H1 (cell line): Measurements from ENCODE around the gene RAB22A. TPM values are rescaled to one million over a fixed set of nuclear protein-coding genes. Genes with fewer than 3 reads are reported as not detected.

Experiments
- CTCF ChIA-PET: fragments of 300-600 bp; sonication (Branson Sonifier 250); formaldehyde crosslinking; loops from one replicate; lab custom pipeline; 2021; ENCODE audit not compliant: partially characterized antibody; lab: Charles Lee
- POLR2A ChIA-PET: fragments of 300-600 bp; sonication (Branson Sonifier 250); formaldehyde crosslinking; loops from one replicate; lab custom pipeline; 2021; ENCODE audit warnings: inconsistent platforms; ENCODE audit not compliant: partially characterized antibody; lab: Charles Lee
- DNase-seq, 2 experiments: peaks; one replicate each; pipeline versions ENCODE4 v3.0.0 to v3.0.0-alpha.2; 2010 to 2022; ENCODE audit warnings: low spot score in 2 of 2, low read depth in 1 of 2, mixed read lengths in 1 of 2
- FAIRE-seq: peaks from 2 replicates; lab custom pipeline; 2011; peaks lifted over from hg19 to GRCh38; lab: Jason Lieb, UNC
- H2AFZ ChIP-seq: 2 replicates; pipeline ENCODE4 v1.8.1; 2012; ENCODE audit warnings: low read length, inconsistent platforms
- H2AK5ac ChIP-seq: 2 replicates; pipeline ENCODE4 v1.6.1; 2013; ENCODE audit warnings: low read depth, low read length
- H2BK120ac ChIP-seq: replicated peaks from 2 replicates; pipeline ENCODE3; 2013; ENCODE audit warnings: low read depth, low read length, inconsistent platforms
- H2BK12ac ChIP-seq: 2 replicates; pipeline ENCODE4 v1.6.1; 2013; ENCODE audit warnings: low read depth, low read length
- H2BK15ac ChIP-seq: 2 replicates; pipeline ENCODE4 v1.6.1; 2013; ENCODE audit warnings: low read length
- H2BK20ac ChIP-seq: 2 replicates; pipeline ENCODE4 v1.6.1; 2013; ENCODE audit warnings: low read length
- H2BK5ac ChIP-seq: 2 replicates; pipeline ENCODE4 v1.6.1; 2013; ENCODE audit warnings: low read depth, low read length
- H3K14ac ChIP-seq: 2 replicates; pipeline ENCODE4 v1.6.1; 2013; ENCODE audit warnings: inconsistent platforms; ENCODE audit not compliant: insufficient read length
- H3K18ac ChIP-seq: 2 replicates; pipeline ENCODE4 v1.6.1; 2013; ENCODE audit warnings: low read length; ENCODE audit errors: extremely low read depth
- H3K23ac ChIP-seq: 2 replicates; pipeline ENCODE4 v1.6.1; 2013; ENCODE audit warnings: inconsistent platforms; ENCODE audit not compliant: insufficient read length
- H3K23me2 ChIP-seq: 2 replicates; pipeline ENCODE4 v1.6.1; 2013; ENCODE audit warnings: low read depth, low read length
- H3K27ac ChIP-seq: 2 replicates; pipeline ENCODE4 v1.6.1; 2011; ENCODE audit warnings: low read depth, low read length, inconsistent platforms
- H3K27me3 ChIP-seq, 4 experiments: replicated peaks in 1 of 4; 1 replicate in 1 of 4; 2 replicates in 3 of 4; pipeline versions ENCODE4 v1.6.1 to v1.8.1; 2011 to 2013; ENCODE audit warnings: low read length in 3 of 4, mild to moderate bottlenecking in 3 of 4, inconsistent platforms in 2 of 4, mixed read lengths in 2 of 4, moderate library complexity in 1 of 4; ENCODE audit not compliant: control insufficient read depth in 3 of 4, insufficient read depth in 3 of 4; ENCODE audit errors: extremely low read depth in 1 of 4
- H3K36me3 ChIP-seq, 4 experiments: 2 replicates each; pipeline versions ENCODE4 v1.6.1 to v1.8.1; 2011 to 2013; ENCODE audit warnings: mild to moderate bottlenecking in 4 of 4, low read length in 3 of 4, moderate library complexity in 2 of 4, control low read depth in 1 of 4, inconsistent platforms in 1 of 4; ENCODE audit not compliant: insufficient read depth in 4 of 4, control insufficient read depth in 2 of 4
- H3K4ac ChIP-seq: replicated peaks from 2 replicates; pipeline ENCODE3; 2013; ENCODE audit warnings: low read length, low read depth, mixed read lengths, inconsistent platforms; ENCODE audit not compliant: insufficient read length
- H3K4me1 ChIP-seq, 4 experiments: replicated peaks in 1 of 4; 1 replicate in 1 of 4; 2 replicates in 3 of 4; pipeline versions ENCODE4 v1.6.1 to v1.8.1; 2011 to 2013; ENCODE audit warnings: low read length in 3 of 4, inconsistent platforms in 2 of 4, mixed read lengths in 1 of 4; ENCODE audit not compliant: insufficient read depth in 4 of 4, control insufficient read depth in 3 of 4
- H3K4me2 ChIP-seq, 2 experiments: 2 replicates each; pipeline versions ENCODE4 v1.6.1 to v1.8.1; 2011 to 2013; ENCODE audit warnings: low read depth in 2 of 2, low read length in 2 of 2, control low read depth in 1 of 2, inconsistent platforms in 1 of 2, mild to moderate bottlenecking in 1 of 2; ENCODE audit not compliant: insufficient read depth in 1 of 2
- H3K4me3 ChIP-seq, 4 experiments: fragments of 200-600, 300-600 bp in 1 of 4; sonication (generic), shearing (Covaris generic), sonication (Bioruptor Twin) in 1 of 4; 2 replicates each; pipeline versions ENCODE4 v1.5.1 to v1.8.1; 2011 to 2016; ENCODE audit warnings: low read length in 4 of 4, low read depth in 3 of 4, control low read depth in 2 of 4, inconsistent platforms in 2 of 4, mild to moderate bottlenecking in 2 of 4, mixed read lengths in 1 of 4, moderate library complexity in 1 of 4; ENCODE audit not compliant: insufficient read depth in 2 of 4; ENCODE audit errors: extremely low read depth in 1 of 4
- H3K56ac ChIP-seq: replicated peaks from 2 replicates; pipeline ENCODE3; 2013; ENCODE audit warnings: low read depth, mild to moderate bottlenecking, mixed read lengths, low read length, inconsistent platforms; ENCODE audit not compliant: insufficient read length
- H3K79me1 ChIP-seq: 2 replicates; pipeline ENCODE4 v1.6.1; 2013; ENCODE audit warnings: low read depth, low read length, control low read depth
- H3K79me2 ChIP-seq, 2 experiments: 2 replicates each; pipeline versions ENCODE4 v1.6.1 to v1.8.1; 2012 to 2013; ENCODE audit warnings: low read length in 2 of 2, mild to moderate bottlenecking in 2 of 2, inconsistent platforms in 1 of 2; ENCODE audit not compliant: insufficient read depth in 2 of 2, control insufficient read depth in 1 of 2
- H3K9ac ChIP-seq, 4 experiments: replicated peaks in 1 of 4; 1 replicate in 1 of 4; 2 replicates in 3 of 4; pipeline versions ENCODE4 v1.6.1 to v1.8.1; 2011 to 2013; ENCODE audit warnings: low read depth in 3 of 4, low read length in 3 of 4, control low read depth in 2 of 4, mild to moderate bottlenecking in 2 of 4, moderate library complexity in 2 of 4, inconsistent platforms in 1 of 4; ENCODE audit errors: extremely low read depth in 1 of 4
- H3K9me3 ChIP-seq, 2 experiments: 2 replicates each; pipeline versions ENCODE4 v1.6.1 to v1.8.1; 2012 to 2013; ENCODE audit warnings: mild to moderate bottlenecking in 2 of 2, moderate library complexity in 2 of 2, control low read depth in 1 of 2, inconsistent platforms in 1 of 2, low read depth in 1 of 2, low read length in 1 of 2, mixed read lengths in 1 of 2; ENCODE audit not compliant: insufficient read depth in 2 of 2
- H4K20me1 ChIP-seq, 2 experiments: replicated peaks in 1 of 2; 2 replicates each; pipeline versions ENCODE3 to v1.8.1; 2011 to 2013; ENCODE audit warnings: inconsistent platforms in 2 of 2, low read length in 2 of 2, mild to moderate bottlenecking in 1 of 2; ENCODE audit not compliant: insufficient read depth in 2 of 2, control insufficient read depth in 1 of 2
- H4K5ac ChIP-seq: 2 replicates; pipeline ENCODE4 v1.6.1; 2013; ENCODE audit warnings: low read length, low read depth, mixed read lengths, inconsistent platforms; ENCODE audit not compliant: insufficient read length
- H4K8ac ChIP-seq: 2 replicates; pipeline ENCODE4 v1.8.0; 2013; ENCODE audit warnings: mild to moderate bottlenecking, moderate library complexity, low read length, inconsistent platforms; ENCODE audit not compliant: insufficient read depth; ENCODE audit errors: extremely low read depth
- H4K91ac ChIP-seq: replicated peaks from 2 replicates; pipeline ENCODE3; 2013; ENCODE audit warnings: low read length, mixed read lengths, inconsistent platforms; ENCODE audit not compliant: insufficient read length
- CHD1 ChIP-seq: IDR thresholded peaks from 2 replicates; pipeline ENCODE4 v1.6.1; 2012; ENCODE audit warnings: low read depth, low read length, improper control_type of control experiment
- EP300 ChIP-seq, 2 experiments: IDR thresholded peaks; 1 replicate in 1 of 2; 2 replicates in 1 of 2; pipeline ENCODE4 v1.6.1; 2011 to 2012; ENCODE audit warnings: low read depth in 2 of 2, low read length in 2 of 2, mild to moderate bottlenecking in 2 of 2, borderline replicate concordance in 1 of 2, inconsistent platforms in 1 of 2, moderate library complexity in 1 of 2
- EZH2 ChIP-seq: fragments of 200-600 bp; sonication (generic); IDR thresholded peaks from 2 replicates; pipeline ENCODE4 v1.7.1; 2012; ENCODE audit warnings: low read depth, mild to moderate bottlenecking, moderate library complexity, low read length, inconsistent platforms; ENCODE audit not compliant: severe bottlenecking
- NANOG ChIP-seq: IDR thresholded peaks from 2 replicates; pipeline ENCODE4 v1.6.1; 2011; ENCODE audit warnings: low read length, low read depth, mild to moderate bottlenecking, inconsistent platforms; ENCODE audit not compliant: insufficient read depth, poor library complexity, severe bottlenecking
- PHF8 ChIP-seq: fragments of 200-600 bp; sonication (generic); conservative IDR thresholded peaks from 2 replicates; pipeline ENCODE4 v1.7.1; 2012; ENCODE audit warnings: low read depth, mild to moderate bottlenecking, inconsistent platforms, low read length, moderate library complexity
- RBBP5 ChIP-seq: IDR thresholded peaks from 2 replicates; pipeline ENCODE4 v1.7.1; 2012; ENCODE audit warnings: low read depth, mild to moderate bottlenecking, inconsistent platforms, low read length, moderate library complexity, borderline replicate concordance
- SP2 ChIP-seq: IDR thresholded peaks from 2 replicates; pipeline ENCODE4 v1.6.1; 2012; ENCODE audit warnings: mild to moderate bottlenecking, low read length, inconsistent platforms
- TAF1 ChIP-seq: IDR thresholded peaks from 2 replicates; pipeline ENCODE4 v1.6.1; 2011; ENCODE audit warnings: mild to moderate bottlenecking, low read depth, low read length
- TCF12 ChIP-seq: IDR thresholded peaks from 2 replicates; pipeline ENCODE4 v1.6.1; 2011; ENCODE audit warnings: low read depth, mild to moderate bottlenecking, low read length
- WGBS, 2 experiments: shearing (Covaris generic) in 1 of 2; methylation state at CpG; one replicate each; pipeline versions ENCODE4 v1.1.6 to v1.1.7; 2013 to 2015; ENCODE audit warnings: low lambda C conversion rate in 2 of 2, mixed read lengths in 2 of 2, inconsistent platforms in 1 of 2, low coverage in 1 of 2, missing lambda C conversion rate in 1 of 2; ENCODE audit not compliant: insufficient replicate concordance in 2 of 2, insufficient coverage in 1 of 2, insufficient read length in 1 of 2; ENCODE audit errors: extremely low coverage in 1 of 2, missing lambda C conversion rate in 1 of 2; 5-methylcytosine and 5-hydroxymethylcytosine counted together
- polyA plus RNA-seq, 7 experiments: library from polyadenylated mRNA; depleted of rRNA in 3 of 7; stranded (reverse) in 5 of 7; unstranded in 2 of 7; fragments of >200 nt in 5 of 7; fragments of 200-250 nt in 2 of 7; gene quantifications; 1 replicate in 5 of 7; 2 replicates in 1 of 7; 4 replicates in 1 of 7; pipeline versions ENCODE4 v1.2.1 to v1.2.3, GENCODE V29; 2011 to 2013; ENCODE audit warnings: missing spikeins in 2 of 7, mixed read lengths in 2 of 7
- total RNA-seq: library from RNA; stranded (reverse); fragmentation: NEBNext Ultra II Directional; extraction: Animal tissue kit (Norgen Biotek cat#: 25700); gene quantifications from 2 replicates; pipeline ENCODE4 v1.2.1, GENCODE V29; 2021

RAB22A gene
- total and polyA plus RNA-seq, 2 of the 8 experiments (the other 6 are each of a cell fraction or from before 2014, with no cell fraction given), result 3.1 to 6.6 TPM

- Histone ChIP-seq H3K14ac (no peak overlapping the region), H3K36me3 (peaks cover 0 to 4% (median 0%) of the 10 kb centered on the region in 4 experiments; a peak in 2 of 8 replicates), H2AFZ (no peak overlapping the region), H2BK20ac (no peak overlapping the region), H2AK5ac (no peak overlapping the region), H3K4me3 (no peak overlapping the region), H3K9ac (no peak overlapping the region), H4K8ac (no peak overlapping the region), H3K23me2 (no peaks in the 10 kb centered on the region), H2BK5ac (no peak overlapping the region), H3K23ac (no peak overlapping the region), H3K4ac (no peak overlapping the region), H2BK15ac (no peak overlapping the region), H3K4me1 (no peaks in the 10 kb centered on the region), H4K20me1 (no peaks in the 10 kb centered on the region), H4K5ac (no peak overlapping the region), H3K18ac (no peak overlapping the region), H4K91ac (no peak overlapping the region), H3K27ac (no peak overlapping the region), H2BK120ac (no peak overlapping the region), H2BK12ac (no peak overlapping the region), H3K9me3 (no peaks in the 10 kb centered on the region), H3K56ac (no peak overlapping the region), H3K4me2 (no peak overlapping the region), H3K79me1 (no peaks in the 10 kb centered on the region; the same call in 1 of the 2 replicates), H3K79me2 (peaks cover 0 to 54% of the 10 kb centered on the region in 2 experiments; a peak in 2 of 4 replicates), H3K27me3 (no peaks in the 10 kb centered on the region)
- WGBS, 2 experiments, result 72% methylated on average over 5 of the region's 5 CpGs; no CpG with 5 or more reads in 1 of the 2 experiments
- ChIA-PET POLR2A (no interaction called here), CTCF (interaction anchor here (0.5 to 1.3 kb wide), 5 partner anchors 9 to 56 kb away, joined by 3 to 4 read pairs (median 3); partner anchors contain the start of gene RAB22A)
- DNase-seq (no peak), FAIRE-seq (no peak)
- TF ChIP-seq EP300 (IDR thresholded peaks at IDR 0.05; ENCODE audit: borderline replicate concordance in 1 of 2, low read depth in 2 of 2, low read length in 2 of 2), result no peak
- TF ChIP-seq TCF12, result no peak
- TF ChIP-seq CHD1, result no peak
- TF ChIP-seq PHF8, result no peak
- TF ChIP-seq NANOG, result no peak
- no peak for TF ChIP-seq EZH2
- no peak for TF ChIP-seq TAF1
- TF ChIP-seq RBBP5, result no peak
- TF ChIP-seq SP2, result no peak
Observed at GRCh38 chr20:58322083-58322482, 12.6 kb downstream of the RAB22A start.
